ENCODE measurements around the gene GABBR2. TPM values are rescaled to one million over a fixed set of nuclear protein-coding genes. Genes with fewer than 3 reads are reported as not detected.

The GABBR2 gene
- total and polyA plus RNA-seq, 4 experiments from 2014 or later = not detected

- Histone ChIP-seq H3K27ac (ENCODE audit: low read depth, low read length) (no peak overlapping the region), H3K4me3 (ENCODE audit: low read length in 2 of 2) (no peak overlapping the region), H3K27me3 (ENCODE audit: insufficient read depth, low read length) (no peaks in the 10 kb centered on the region), H3K9me3 (ENCODE audit: control insufficient read depth in 1 of 2, low read length in 2 of 2) (no peaks in the 10 kb centered on the region), H3K4me1 (ENCODE audit: insufficient read depth, low read length) (no peaks in the 10 kb centered on the region), H3K36me3 (ENCODE audit: insufficient read depth, low read length) (no peaks in the 10 kb centered on the region)
- no peak overlapping the region for H3K4me3 Mint-ChIP-seq
- H3K27me3 Mint-ChIP-seq = peaks cover 2 to 4% of the 10 kb centered on the region in 2 donors
- no peak overlapping the region for H3K27ac Mint-ChIP-seq
- no peaks in the 10 kb centered on the region for H3K9me3 Mint-ChIP-seq
- no peaks in the 10 kb centered on the region for H3K36me3 Mint-ChIP-seq
- no peak for DNase-seq
- intact Hi-C loops (cut with micrococcal nuclease) = no loop called here
- H3K4me1 Mint-ChIP-seq = no peaks in the 10 kb centered on the region
- ChIA-PET POLR2A (ENCODE audit: partially characterized antibody) (no interaction called here), CTCF (ENCODE audit: partially characterized antibody) (no interaction called here)
Measured at GRCh38 chr9:98603821-98604383, 104.8 kb downstream of the GABBR2 start.

- Mint-ChIP-seq H3K4me1 (no peaks in the 10 kb centered on the region), H3K4me3 (no peak overlapping the region), H3K27me3 (peaks cover 4 to 6% of the 10 kb centered on the region in 2 donors), H3K27ac (no peak overlapping the region), H3K9me3 (no peaks in the 10 kb centered on the region), H3K36me3 (no peaks in the 10 kb centered on the region)
- Histone ChIP-seq H3K27ac (ENCODE audit: low read depth, low read length) (no peak overlapping the region), H3K4me1 (ENCODE audit: insufficient read depth, low read length) (no peaks in the 10 kb centered on the region), H3K36me3 (ENCODE audit: insufficient read depth, low read length) (no peaks in the 10 kb centered on the region), H3K4me3 (ENCODE audit: low read length in 2 of 2) (no peak overlapping the region), H3K9me3 (ENCODE audit: control insufficient read depth in 1 of 2, low read length in 2 of 2) (no peaks in the 10 kb centered on the region), H3K27me3 (ENCODE audit: insufficient read depth, low read length) (no peaks in the 10 kb centered on the region)
- CTCF ChIA-PET (ENCODE audit: partially characterized antibody) = no interaction called here
- no peak for DNase-seq
- intact Hi-C loops (cut with micrococcal nuclease) = no loop called here
- POLR2A ChIA-PET (ENCODE audit: partially characterized antibody) = no interaction called here
Measured at GRCh38 chr9:98602839-98603500, 105.8 kb downstream of the GABBR2 start.

- Histone ChIP-seq H3K27ac (ENCODE audit: low read depth, low read length) (no peak overlapping the region), H3K4me1 (ENCODE audit: insufficient read depth, low read length) (no peaks in the 10 kb centered on the region), H3K4me3 (ENCODE audit: low read length in 2 of 2) (no peak overlapping the region), H3K9me3 (ENCODE audit: control insufficient read depth in 1 of 2, low read length in 2 of 2) (no peaks in the 10 kb centered on the region), H3K27me3 (ENCODE audit: insufficient read depth, low read length) (no peaks in the 10 kb centered on the region), H3K36me3 (ENCODE audit: insufficient read depth, low read length) (no peaks in the 10 kb centered on the region)
- Mint-ChIP-seq H3K4me1 (no peaks in the 10 kb centered on the region), H3K9me3 (no peaks in the 10 kb centered on the region), H3K27ac (no peak overlapping the region), H3K36me3 (no peaks in the 10 kb centered on the region), H3K4me3 (no peak overlapping the region), H3K27me3 (peaks cover 1 to 6% of the 10 kb centered on the region in 2 donors)
- ChIA-PET CTCF (ENCODE audit: partially characterized antibody) (no interaction called here), POLR2A (ENCODE audit: partially characterized antibody) (no interaction called here)
- intact Hi-C loops (cut with micrococcal nuclease) = no loop called here
- no peak for DNase-seq
Measured at GRCh38 chr9:98600631-98601030, 108.1 kb downstream of the GABBR2 start.

- POLR2A ChIA-PET (ENCODE audit: partially characterized antibody) = no interaction called here
- Mint-ChIP-seq H3K4me1 (no peaks in the 10 kb centered on the region), H3K36me3 (no peaks in the 10 kb centered on the region), H3K27me3 (peaks cover 1 to 6% of the 10 kb centered on the region in 2 donors), H3K4me3 (peak overlapping the region in 1 of 8 donors; percentile 57), H3K27ac (peak overlapping the region in 1 of 7 donors; percentile 24), H3K9me3 (no peaks in the 10 kb centered on the region)
- Histone ChIP-seq H3K9me3 (ENCODE audit: control insufficient read depth in 1 of 2, low read length in 2 of 2) (no peaks in the 10 kb centered on the region), H3K4me1 (ENCODE audit: insufficient read depth, low read length) (no peaks in the 10 kb centered on the region), H3K27ac (ENCODE audit: low read depth, low read length) (no peak overlapping the region), H3K36me3 (ENCODE audit: insufficient read depth, low read length) (no peaks in the 10 kb centered on the region), H3K4me3 (ENCODE audit: low read length in 2 of 2) (no peak overlapping the region), H3K27me3 (ENCODE audit: insufficient read depth, low read length) (no peaks in the 10 kb centered on the region)
- intact Hi-C loops (cut with micrococcal nuclease) = no loop called here
- no peak for DNase-seq
- CTCF ChIA-PET (ENCODE audit: partially characterized antibody) = no interaction called here
Measured at GRCh38 chr9:98599566-98600216, 109.0 kb downstream of the GABBR2 start.

- no peak overlapping the region for H3K27ac Mint-ChIP-seq
- Histone ChIP-seq H3K9me3 (ENCODE audit: control insufficient read depth in 1 of 2, low read length in 2 of 2) (no peaks in the 10 kb centered on the region), H3K36me3 (ENCODE audit: insufficient read depth, low read length) (no peaks in the 10 kb centered on the region), H3K27me3 (ENCODE audit: insufficient read depth, low read length) (no peaks in the 10 kb centered on the region), H3K27ac (ENCODE audit: low read depth, low read length) (no peak overlapping the region), H3K4me3 (ENCODE audit: low read length in 2 of 2) (no peak overlapping the region), H3K4me1 (ENCODE audit: insufficient read depth, low read length) (no peaks in the 10 kb centered on the region)
- no peak overlapping the region for H3K4me3 Mint-ChIP-seq
- intact Hi-C loops (cut with micrococcal nuclease) = no loop called here
- CTCF ChIA-PET (ENCODE audit: partially characterized antibody) = no interaction called here
- no peak for DNase-seq
- POLR2A ChIA-PET (ENCODE audit: partially characterized antibody) = no interaction called here
- no peaks in the 10 kb centered on the region for H3K9me3 Mint-ChIP-seq
- no peaks in the 10 kb centered on the region for H3K4me1 Mint-ChIP-seq
- peaks cover 1 to 6% of the 10 kb centered on the region in 2 donors for H3K27me3 Mint-ChIP-seq
- no peaks in the 10 kb centered on the region for H3K36me3 Mint-ChIP-seq
Measured at GRCh38 chr9:98598861-98599260, 109.9 kb downstream of the GABBR2 start.

GRCh38 chr9:98597236-98597771, 111.4 kb downstream of the GABBR2 start:
- Histone ChIP-seq H3K4me1 (ENCODE audit: insufficient read depth, low read length) (no peaks in the 10 kb centered on the region), H3K27ac (ENCODE audit: low read depth, low read length) (no peak overlapping the region), H3K36me3 (ENCODE audit: insufficient read depth, low read length) (no peaks in the 10 kb centered on the region), H3K9me3 (ENCODE audit: control insufficient read depth in 1 of 2, low read length in 2 of 2) (no peaks in the 10 kb centered on the region), H3K27me3 (ENCODE audit: insufficient read depth, low read length) (no peaks in the 10 kb centered on the region), H3K4me3 (ENCODE audit: low read length in 2 of 2) (no peak overlapping the region)
- no peak overlapping the region for H3K27ac Mint-ChIP-seq
- POLR2A ChIA-PET (ENCODE audit: partially characterized antibody) = no interaction called here
- no peaks in the 10 kb centered on the region for H3K36me3 Mint-ChIP-seq
- CTCF ChIA-PET (ENCODE audit: partially characterized antibody) = no interaction called here
- no peaks in the 10 kb centered on the region for H3K9me3 Mint-ChIP-seq
- DNase-seq = no peak
- intact Hi-C loops (cut with micrococcal nuclease) = no loop called here
- peaks cover 1 to 4% of the 10 kb centered on the region in 2 donors for H3K27me3 Mint-ChIP-seq
- no peaks in the 10 kb centered on the region for H3K4me1 Mint-ChIP-seq
- H3K4me3 Mint-ChIP-seq = no peak overlapping the region

GRCh38 chr9:98596486-98596885, 112.2 kb downstream of the GABBR2 start:
- H3K9me3 Mint-ChIP-seq = no peaks in the 10 kb centered on the region
- H3K4me1 Mint-ChIP-seq = no peaks in the 10 kb centered on the region
- Histone ChIP-seq H3K36me3 (ENCODE audit: insufficient read depth, low read length) (no peaks in the 10 kb centered on the region), H3K9me3 (ENCODE audit: control insufficient read depth in 1 of 2, low read length in 2 of 2) (no peaks in the 10 kb centered on the region), H3K4me1 (ENCODE audit: insufficient read depth, low read length) (no peaks in the 10 kb centered on the region), H3K27me3 (ENCODE audit: insufficient read depth, low read length) (no peaks in the 10 kb centered on the region), H3K4me3 (ENCODE audit: low read length in 2 of 2) (no peak overlapping the region), H3K27ac (ENCODE audit: low read depth, low read length) (no peak overlapping the region)
- no peak overlapping the region for H3K4me3 Mint-ChIP-seq
- peaks cover 0 to 5% of the 10 kb centered on the region in 2 donors for H3K27me3 Mint-ChIP-seq
- ChIA-PET POLR2A (ENCODE audit: partially characterized antibody) (no interaction called here), CTCF (ENCODE audit: partially characterized antibody) (no interaction called here)
- no peaks in the 10 kb centered on the region for H3K36me3 Mint-ChIP-seq
- DNase-seq = no peak
- intact Hi-C loops (cut with micrococcal nuclease) = no loop called here
- H3K27ac Mint-ChIP-seq = no peak overlapping the region

Measured in CD4-positive, alpha-beta memory T cell (primary cell).